Renal cortical epithelial cell (primary cell): Measurements from ENCODE around the gene NCOA3. TPM values are rescaled to one million over a fixed set of nuclear protein-coding genes. Genes with fewer than 3 reads are reported as not detected.
A peak's percentile ranks its signal among the peaks of the same experiment; 100 is the strongest.
"Not testable (repeated sequence)": the region's sequence is repeated elsewhere in the genome, so short reads cannot be mapped to it uniquely, and the experiment has no call there.

Experiments
- DNase-seq: peaks from one replicate; pipeline ENCODE4 v3.0.0-alpha.2; 2011; ENCODE audit warnings: low read depth
- total RNA-seq: library from RNA; depleted of rRNA; stranded (reverse); fragments of >200 nt; gene quantifications from 2 replicates; pipeline ENCODE4 v1.2.3, GENCODE V29; 2014

The NCOA3 gene
- total RNA-seq, 1 donor from 2014 or later, result 39.1 TPM

GRCh38 chr20:47500554-47500953 is 1.1 kb upstream of the NCOA3 start:
- DNase-seq, result no peak

GRCh38 chr20:47501116-47501481 is 588 bp upstream of the NCOA3 start:
- no peak for DNase-seq

- peak; percentile 36 for DNase-seq
Observed at GRCh38 chr20:47502271-47503239, 868 bp downstream of the NCOA3 start.

DNA sequence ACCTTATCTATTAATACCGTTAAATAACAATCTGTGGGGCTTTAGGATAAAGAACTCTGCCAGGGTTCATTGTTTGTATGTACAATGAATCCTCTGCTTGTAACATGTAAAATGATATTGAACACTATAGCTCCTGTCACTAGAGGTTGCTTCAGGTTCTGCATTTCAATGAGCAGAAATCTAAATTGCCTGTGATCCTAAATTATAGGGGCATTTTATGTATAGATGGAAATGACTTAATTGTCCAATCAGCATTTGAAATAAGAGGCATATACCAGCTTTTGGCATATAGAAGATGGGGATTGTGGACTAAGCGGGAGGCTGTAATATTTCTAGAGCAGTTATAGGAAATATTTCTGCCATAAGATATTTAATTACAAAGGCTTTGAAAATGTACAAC is 2.0 kb downstream of the NCOA3 start:
- no peak for DNase-seq

DNA sequence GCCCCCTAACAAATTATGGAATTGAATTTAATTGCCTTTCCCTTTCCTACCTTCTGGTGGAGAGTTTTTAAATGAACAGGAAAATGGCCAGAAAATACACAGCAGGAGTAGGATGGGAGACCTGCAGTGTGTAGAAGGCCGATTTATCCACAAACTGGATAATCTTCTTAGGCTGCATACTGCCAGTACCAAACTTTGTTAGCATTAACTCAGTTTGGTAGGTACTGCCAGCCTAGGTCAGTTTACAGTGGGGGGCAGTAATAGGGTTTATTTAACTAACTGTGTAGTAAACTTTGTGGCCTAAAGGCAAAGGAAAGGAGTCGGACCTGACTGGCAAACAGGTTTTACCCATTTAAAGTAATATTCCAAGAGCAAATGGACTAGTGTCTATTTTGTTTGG is 4.6 kb downstream of the NCOA3 start:
- no peak for DNase-seq

DNA sequence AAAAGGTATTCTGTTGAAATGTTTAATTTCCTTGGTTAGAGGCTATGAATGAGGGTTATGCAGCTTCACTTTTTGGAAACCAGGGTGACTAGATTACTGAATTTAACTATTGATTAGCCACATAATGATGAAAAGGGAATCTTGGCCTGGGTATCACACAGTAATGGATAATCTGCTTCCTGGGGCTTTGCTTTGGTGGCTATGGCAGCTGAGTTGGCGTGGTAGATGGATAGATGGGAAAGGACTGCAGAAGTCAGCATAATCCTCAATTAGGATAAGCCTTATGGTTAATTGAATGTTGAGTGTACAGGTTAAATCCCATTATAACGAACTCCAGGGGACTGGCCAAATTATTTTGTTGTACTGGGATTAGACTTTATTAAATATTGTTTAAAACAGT is 5.2 kb downstream of the NCOA3 start:
- DNase-seq, result no peak

- DNase-seq, result not testable (repeated sequence)
Observed at GRCh38 chr20:47507275-47507981, 5.7 kb downstream of the NCOA3 start.

DNA sequence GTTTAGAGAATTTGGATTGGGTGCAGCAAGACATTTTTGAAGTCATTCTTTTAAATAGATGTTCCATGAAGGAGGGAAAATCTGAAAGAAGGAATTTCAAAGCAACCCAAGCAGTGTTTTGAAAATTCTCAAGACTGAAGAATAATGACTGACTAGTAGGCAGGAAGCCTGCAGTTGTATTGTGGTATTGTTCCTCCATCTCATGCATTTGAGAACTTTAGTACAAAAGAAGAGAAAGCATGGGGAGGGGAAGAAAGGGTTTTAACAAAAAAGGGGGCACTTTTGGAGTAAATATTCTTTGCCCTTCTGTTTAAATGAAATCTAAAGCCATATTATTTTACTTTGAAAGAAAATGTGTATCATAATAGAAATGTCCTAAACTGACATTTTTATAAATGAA is 6.6 kb downstream of the NCOA3 start:
- no peak for DNase-seq

GRCh38 chr20:47509104-47509661 is 7.5 kb downstream of the NCOA3 start:
- no peak for DNase-seq

- no peak for DNase-seq
Observed at GRCh38 chr20:47509685-47510084, 8.0 kb downstream of the NCOA3 start.

DNA sequence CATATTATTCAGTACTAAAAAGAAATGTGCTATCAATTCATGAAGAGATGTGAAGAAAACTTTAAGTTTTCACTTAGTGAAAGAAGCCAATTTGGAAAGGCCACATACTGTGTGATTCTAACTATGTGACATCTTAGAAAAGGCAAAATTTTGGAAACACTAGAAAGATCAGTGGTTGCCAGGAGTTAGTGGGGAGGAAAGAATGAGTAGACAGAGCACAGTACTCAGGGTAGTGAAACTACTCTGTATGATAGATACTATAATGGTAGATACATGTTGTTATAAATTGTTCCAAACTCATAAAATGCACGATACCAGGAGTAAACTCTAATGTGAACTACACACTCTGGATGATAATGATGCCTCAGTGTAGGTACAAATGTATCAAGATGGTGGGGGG is 14.2 kb downstream of the NCOA3 start:
- no peak for DNase-seq

DNA sequence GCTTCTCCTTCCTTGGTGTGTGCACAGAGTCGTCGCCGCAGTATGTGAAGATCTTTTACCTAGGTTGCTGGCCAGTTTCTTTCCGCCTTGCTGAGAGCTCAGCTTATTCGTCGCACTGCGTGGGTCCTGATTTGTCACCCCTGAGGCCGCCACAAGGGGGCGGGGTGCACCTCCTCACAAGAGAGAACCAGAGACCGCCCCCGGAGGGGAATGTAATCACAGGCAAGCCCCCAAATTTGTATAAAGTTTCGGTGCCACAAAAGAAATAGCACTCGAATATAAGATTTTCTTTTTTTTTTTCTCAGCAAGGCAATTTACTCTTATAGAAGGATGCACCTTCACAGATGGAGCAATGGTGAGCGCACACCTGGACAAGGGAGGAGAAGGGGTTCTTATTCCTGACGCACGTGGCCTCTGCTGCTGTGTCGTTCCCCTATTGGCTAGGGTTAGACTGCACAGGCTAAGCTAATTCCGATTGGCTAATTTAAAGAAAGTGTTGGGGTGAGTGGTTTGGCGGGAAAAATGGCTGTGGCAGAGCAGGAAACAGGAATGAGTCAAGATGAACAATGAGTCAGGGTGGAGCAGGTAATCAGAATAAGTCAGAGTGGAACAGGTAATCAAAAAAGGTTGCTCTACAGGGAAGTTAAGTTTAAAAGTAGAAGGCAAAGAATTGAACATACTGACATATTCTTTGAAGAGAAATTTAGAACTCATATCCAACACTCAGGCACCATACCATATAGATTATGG is 19.5 kb downstream of the NCOA3 start:
- no peak for DNase-seq

GRCh38 chr20:47524015-47524784 is 22.5 kb downstream of the NCOA3 start:
- DNase-seq, result no peak

DNA sequence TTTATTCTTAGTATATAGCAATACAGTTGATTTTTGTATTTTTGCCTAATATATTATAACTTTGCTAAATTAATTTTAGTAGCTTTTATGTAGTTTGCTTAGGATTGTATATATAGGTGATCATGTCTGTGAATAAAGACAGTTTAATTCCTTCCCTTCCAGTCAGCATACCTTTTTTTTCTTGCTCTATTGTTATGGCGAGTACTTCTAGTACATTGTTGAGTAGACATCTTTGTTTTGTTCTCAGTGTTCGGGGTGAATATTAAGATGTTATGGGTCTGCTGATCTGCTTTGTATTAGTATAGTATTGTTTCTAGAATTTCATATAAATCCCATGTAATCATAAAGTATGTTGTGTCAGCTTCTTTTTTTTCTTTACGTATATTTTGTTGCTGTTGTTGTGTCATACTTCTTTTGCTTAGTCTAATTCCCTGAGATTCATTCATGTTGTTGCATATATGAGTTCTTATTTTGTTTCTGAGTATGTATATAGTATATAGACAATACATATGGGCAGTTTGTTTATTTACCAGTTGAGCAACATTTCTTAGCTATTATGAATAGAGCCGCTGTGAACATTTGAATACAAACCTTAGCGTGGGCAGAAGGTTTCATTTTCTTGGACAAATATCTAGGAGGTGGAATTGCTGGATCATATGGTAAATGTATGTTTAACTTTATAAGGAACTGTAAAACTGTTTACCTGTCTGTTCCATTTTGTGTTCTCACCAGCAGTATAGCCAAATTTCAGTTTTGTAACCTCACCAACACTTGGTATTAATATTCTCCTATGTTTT is 25.5 kb downstream of the NCOA3 start:
- DNase-seq, result no peak

DNA sequence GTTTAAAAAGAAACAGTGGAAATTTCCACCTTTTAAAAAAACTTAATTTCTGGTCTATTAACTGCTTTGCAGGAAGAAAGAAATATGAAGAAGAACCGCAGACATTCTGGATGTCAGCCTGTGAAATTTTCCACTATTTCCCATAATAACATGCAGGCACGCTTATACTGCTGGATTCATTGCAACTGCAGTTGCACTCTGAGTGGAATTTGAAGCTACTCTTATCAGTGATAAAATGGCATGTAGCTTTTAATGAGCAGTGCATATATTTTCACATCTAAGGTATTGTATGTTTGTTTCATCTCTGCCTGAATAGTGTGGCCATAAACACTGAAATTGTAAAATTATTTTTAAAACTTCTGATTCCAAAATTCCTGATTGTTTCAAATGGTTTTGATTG is 28.2 kb downstream of the NCOA3 start:
- DNase-seq, result no peak

- DNase-seq, result no peak
Observed at GRCh38 chr20:47531458-47531857, 29.8 kb downstream of the NCOA3 start.

- no peak for DNase-seq
Observed at GRCh38 chr20:47532002-47532401, 30.3 kb downstream of the NCOA3 start.

GRCh38 chr20:47533518-47534062 is 31.9 kb downstream of the NCOA3 start:
- no peak for DNase-seq

- no peak for DNase-seq
Observed at GRCh38 chr20:47534405-47534804, 32.7 kb downstream of the NCOA3 start.

- no peak for DNase-seq
Observed at GRCh38 chr20:47535088-47535487, 33.4 kb downstream of the NCOA3 start.
